HUES6 (cell line): ENCODE measurements around the gene NDNF.

Experiments used
- H3K27ac ChIP-seq: 2 replicates; pipeline ENCODE4 v1.7.0; 2013; ENCODE audit warnings: low read depth, mild to moderate bottlenecking, low read length, inconsistent platforms
- H3K27me3 ChIP-seq: 2 replicates; pipeline ENCODE4 v1.6.1; 2013; ENCODE audit warnings: low read length; ENCODE audit not compliant: control insufficient read depth, insufficient read depth
- H3K36me3 ChIP-seq: 2 replicates; pipeline ENCODE4 v1.6.1; 2013; ENCODE audit warnings: low read length; ENCODE audit not compliant: control insufficient read depth, insufficient read depth
- H3K4me1 ChIP-seq: 2 replicates; pipeline ENCODE4 v1.6.1; 2013; ENCODE audit warnings: low read length; ENCODE audit not compliant: control insufficient read depth, insufficient read depth
- H3K4me3 ChIP-seq: 2 replicates; pipeline ENCODE4 v1.5.1; 2013; ENCODE audit warnings: low read depth, low read length
- H3K9ac ChIP-seq: one replicate; pipeline ENCODE4 v1.6.1; 2013; ENCODE audit warnings: mild to moderate bottlenecking, low read length
- H3K9me3 ChIP-seq: 2 replicates; pipeline ENCODE4 v1.6.1; 2013; ENCODE audit warnings: low read depth, low read length; ENCODE audit not compliant: control insufficient read depth, insufficient read depth

The NDNF gene

DNA sequence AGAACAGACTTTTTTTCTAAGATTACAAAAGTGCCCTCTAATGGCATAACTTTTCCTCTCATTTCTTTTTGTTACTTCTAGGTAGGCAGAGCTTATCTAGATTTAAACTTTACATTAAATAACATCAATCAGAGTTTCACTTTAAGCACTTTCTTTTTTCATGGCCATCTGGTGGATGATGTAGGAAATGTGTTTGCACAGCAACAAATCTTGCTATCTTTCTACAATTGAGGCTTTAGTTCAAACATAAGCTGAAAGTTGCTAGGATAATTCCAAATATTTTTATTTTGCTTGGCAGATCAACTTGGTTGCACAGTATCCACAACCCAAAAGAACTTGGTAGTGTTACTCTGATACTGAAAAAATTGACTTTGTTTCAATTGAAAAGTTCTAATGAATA lies 22.0 kb downstream of the NDNF start:
- no peaks in the 10 kb centered on the region for H3K36me3 ChIP-seq
- H3K9ac ChIP-seq: no peak overlapping the region
- H3K4me3 ChIP-seq: no peak overlapping the region
- H3K27me3 ChIP-seq: no peaks in the 10 kb centered on the region
- H3K4me1 ChIP-seq: no peaks in the 10 kb centered on the region
- no peak overlapping the region for H3K27ac ChIP-seq
- H3K9me3 ChIP-seq: no peaks in the 10 kb centered on the region

DNA sequence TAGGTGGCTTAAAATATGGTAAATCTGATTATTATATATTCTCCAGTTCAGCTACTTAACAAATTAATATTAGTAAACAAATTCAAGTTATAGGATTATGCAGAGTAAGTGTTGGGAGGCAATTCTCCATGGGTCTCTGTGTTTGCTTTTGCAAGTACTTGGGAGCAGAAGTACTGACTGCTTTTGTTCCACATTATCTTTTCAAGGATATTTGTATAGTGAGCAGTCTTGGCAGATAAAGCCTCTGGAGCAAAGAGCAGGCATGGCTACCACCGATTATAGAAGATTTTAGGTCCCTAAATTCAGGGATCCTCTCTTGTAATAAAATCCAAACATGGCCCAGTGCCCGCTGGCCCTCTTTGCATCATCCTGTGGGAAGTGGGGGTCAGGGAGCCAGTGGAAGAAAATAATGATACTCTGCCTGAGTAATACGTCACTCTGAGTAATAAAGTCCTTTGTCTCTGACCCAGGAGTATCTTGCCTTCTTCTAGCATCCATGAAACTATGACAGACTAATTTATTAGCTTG lies 23.2 kb downstream of the NDNF start:
- Histone ChIP-seq H3K4me1 (no peaks in the 10 kb centered on the region), H3K27ac (no peak overlapping the region), H3K9ac (no peak overlapping the region), H3K4me3 (no peak overlapping the region), H3K36me3 (no peaks in the 10 kb centered on the region), H3K9me3 (no peaks in the 10 kb centered on the region), H3K27me3 (no peaks in the 10 kb centered on the region)

- no peaks in the 10 kb centered on the region for H3K9me3 ChIP-seq
- H3K4me1 ChIP-seq: no peaks in the 10 kb centered on the region
- no peak overlapping the region for H3K9ac ChIP-seq
- H3K27ac ChIP-seq: no peak overlapping the region
- no peaks in the 10 kb centered on the region for H3K36me3 ChIP-seq
- H3K27me3 ChIP-seq: no peaks in the 10 kb centered on the region
- no peak overlapping the region for H3K4me3 ChIP-seq
Observed at GRCh38 chr4:121048165-121048564, 24.2 kb downstream of the NDNF start.

- H3K9ac ChIP-seq: no peak overlapping the region
- peaks cover 3% of the 10 kb centered on the region; the same call in 1 of the 2 replicates for H3K4me1 ChIP-seq
- H3K27ac ChIP-seq: no peak overlapping the region; the same call in 1 of the 2 replicates
- H3K4me3 ChIP-seq: no peak overlapping the region
- H3K9me3 ChIP-seq: no peaks in the 10 kb centered on the region
- H3K27me3 ChIP-seq: no peaks in the 10 kb centered on the region
- H3K36me3 ChIP-seq: no peaks in the 10 kb centered on the region
Observed at GRCh38 chr4:121041307-121042090, 30.8 kb downstream of the NDNF start.

DNA sequence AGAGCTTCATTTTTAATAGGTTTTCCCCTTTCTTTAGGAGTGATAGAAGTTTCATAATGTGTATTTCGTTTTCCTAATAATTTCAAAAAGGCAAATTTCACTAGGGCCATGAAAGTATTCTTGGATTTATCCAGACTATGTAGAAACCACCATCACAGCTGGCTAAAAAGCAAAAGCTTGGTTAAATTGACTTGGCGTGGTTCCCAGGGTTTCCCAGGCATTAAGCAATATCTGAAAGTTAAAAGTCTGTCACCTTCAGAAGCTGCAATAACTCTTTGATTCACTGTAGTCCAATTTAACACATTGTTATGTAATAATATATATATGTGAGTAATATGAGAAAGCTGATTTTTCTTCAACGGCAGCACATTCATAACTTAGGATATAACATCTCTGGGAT lies 38.3 kb downstream of the NDNF start:
- no peak overlapping the region for H3K4me3 ChIP-seq
- H3K9me3 ChIP-seq: no peaks in the 10 kb centered on the region
- H3K36me3 ChIP-seq: no peaks in the 10 kb centered on the region
- H3K27me3 ChIP-seq: no peaks in the 10 kb centered on the region
- no peaks in the 10 kb centered on the region for H3K4me1 ChIP-seq
- no peak overlapping the region for H3K27ac ChIP-seq
- no peak overlapping the region for H3K9ac ChIP-seq

DNA sequence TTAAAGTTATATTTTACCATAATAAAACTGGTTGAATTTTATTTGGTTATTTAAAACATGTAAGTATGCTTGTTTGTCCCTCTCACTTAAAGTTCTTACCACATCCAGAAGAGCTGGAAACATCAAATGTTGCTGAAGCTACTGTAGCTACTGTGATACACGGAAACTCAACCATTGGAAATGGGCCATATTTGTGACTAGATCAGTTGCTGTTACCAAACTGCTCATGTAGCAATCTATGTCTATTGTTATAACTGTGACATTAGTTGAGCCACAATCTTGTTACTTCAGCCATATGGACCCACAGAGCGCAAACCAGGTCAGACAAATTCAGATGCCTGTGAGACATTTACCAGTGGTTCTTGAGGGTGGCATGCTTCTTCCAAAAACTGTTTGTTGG lies 41.6 kb downstream of the NDNF start:
- H3K4me3 ChIP-seq: no peak overlapping the region
- H3K9ac ChIP-seq: no peak overlapping the region
- H3K27ac ChIP-seq: no peak overlapping the region
- no peaks in the 10 kb centered on the region for H3K9me3 ChIP-seq
- H3K4me1 ChIP-seq: no peaks in the 10 kb centered on the region
- no peaks in the 10 kb centered on the region for H3K27me3 ChIP-seq
- no peaks in the 10 kb centered on the region for H3K36me3 ChIP-seq

- H3K4me3 ChIP-seq: no peak overlapping the region
- no peaks in the 10 kb centered on the region for H3K36me3 ChIP-seq
- H3K4me1 ChIP-seq: no peaks in the 10 kb centered on the region
- H3K9me3 ChIP-seq: no peaks in the 10 kb centered on the region
- H3K27ac ChIP-seq: no peak overlapping the region
- H3K27me3 ChIP-seq: no peaks in the 10 kb centered on the region
- H3K9ac ChIP-seq: no peak overlapping the region
Observed at GRCh38 chr4:121030131-121030530, 42.2 kb downstream of the NDNF start.

DNA sequence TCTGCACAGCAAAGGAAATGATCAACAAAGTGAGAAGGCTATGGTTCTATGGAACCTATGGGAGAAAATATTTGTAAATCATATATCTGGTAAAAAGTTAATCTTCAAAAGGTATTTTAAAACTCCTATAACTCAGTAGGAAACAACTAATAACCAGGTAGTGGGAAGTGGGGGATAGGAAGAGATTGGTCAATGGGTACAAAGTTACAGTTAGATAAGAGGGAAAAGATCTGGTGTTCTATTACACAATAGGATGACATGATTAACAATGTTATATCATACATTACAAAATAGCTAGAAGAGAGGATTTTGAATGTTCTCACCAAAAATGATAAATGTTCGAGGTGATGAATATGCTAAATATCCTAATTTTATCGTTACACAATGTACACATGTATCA lies 46.3 kb downstream of the NDNF start:
- Histone ChIP-seq H3K27ac (no peak overlapping the region), H3K4me3 (no peak overlapping the region), H3K4me1 (no peaks in the 10 kb centered on the region), H3K36me3 (no peaks in the 10 kb centered on the region), H3K9ac (no peak overlapping the region), H3K9me3 (no peaks in the 10 kb centered on the region), H3K27me3 (no peaks in the 10 kb centered on the region)

- Histone ChIP-seq H3K36me3 (no peaks in the 10 kb centered on the region), H3K27me3 (no peaks in the 10 kb centered on the region), H3K4me3 (no peak overlapping the region), H3K27ac (no peak overlapping the region), H3K9ac (no peak overlapping the region), H3K4me1 (no peaks in the 10 kb centered on the region), H3K9me3 (no peaks in the 10 kb centered on the region)
Observed at GRCh38 chr4:121025540-121025939, 46.8 kb downstream of the NDNF start.

DNA sequence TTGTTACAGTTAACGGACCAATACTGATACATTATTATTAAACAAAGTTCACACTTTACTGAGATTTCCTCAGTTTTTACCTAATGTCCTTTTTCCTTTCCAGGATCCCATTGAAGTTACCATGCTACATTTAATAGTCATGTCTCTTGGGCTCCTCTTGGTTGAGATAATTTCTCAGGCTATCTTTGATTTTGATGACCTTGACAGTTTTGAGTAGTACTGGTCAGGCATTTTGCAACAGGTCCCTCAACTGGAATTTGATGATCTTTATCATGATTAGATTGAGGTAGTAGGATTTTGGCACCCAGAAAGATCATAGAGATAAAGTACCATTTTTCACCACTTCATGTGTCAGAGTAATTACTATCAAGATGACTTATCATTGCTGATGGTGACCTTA lies 53.8 kb downstream of the NDNF start:
- Histone ChIP-seq H3K36me3 (no peaks in the 10 kb centered on the region), H3K27ac (no peak overlapping the region), H3K4me3 (no peak overlapping the region), H3K9me3 (no peaks in the 10 kb centered on the region), H3K4me1 (no peaks in the 10 kb centered on the region), H3K27me3 (no peaks in the 10 kb centered on the region), H3K9ac (no peak overlapping the region)

GRCh38 chr4:121016611-121017010 lies 55.7 kb downstream of the NDNF start:
- Histone ChIP-seq H3K27ac (no peak overlapping the region), H3K9ac (no peak overlapping the region), H3K27me3 (no peaks in the 10 kb centered on the region), H3K4me3 (no peak overlapping the region), H3K4me1 (peaks cover 15% of the 10 kb centered on the region), H3K36me3 (no peaks in the 10 kb centered on the region), H3K9me3 (no peaks in the 10 kb centered on the region)
